HUES6 (cell line): Measurements from ENCODE around the gene C17orf58.

Source experiments
- H3K27ac ChIP-seq: 2 replicates; pipeline ENCODE4 v1.7.0; 2013; ENCODE audit warnings: low read depth, mild to moderate bottlenecking, low read length, inconsistent platforms
- H3K27me3 ChIP-seq: 2 replicates; pipeline ENCODE4 v1.6.1; 2013; ENCODE audit warnings: low read length; ENCODE audit not compliant: control insufficient read depth, insufficient read depth
- H3K36me3 ChIP-seq: 2 replicates; pipeline ENCODE4 v1.6.1; 2013; ENCODE audit warnings: low read length; ENCODE audit not compliant: control insufficient read depth, insufficient read depth
- H3K4me1 ChIP-seq: 2 replicates; pipeline ENCODE4 v1.6.1; 2013; ENCODE audit warnings: low read length; ENCODE audit not compliant: control insufficient read depth, insufficient read depth
- H3K4me3 ChIP-seq: 2 replicates; pipeline ENCODE4 v1.5.1; 2013; ENCODE audit warnings: low read depth, low read length
- H3K9ac ChIP-seq: one replicate; pipeline ENCODE4 v1.6.1; 2013; ENCODE audit warnings: mild to moderate bottlenecking, low read length
- H3K9me3 ChIP-seq: 2 replicates; pipeline ENCODE4 v1.6.1; 2013; ENCODE audit warnings: low read depth, low read length; ENCODE audit not compliant: control insufficient read depth, insufficient read depth

C17orf58 gene

DNA sequence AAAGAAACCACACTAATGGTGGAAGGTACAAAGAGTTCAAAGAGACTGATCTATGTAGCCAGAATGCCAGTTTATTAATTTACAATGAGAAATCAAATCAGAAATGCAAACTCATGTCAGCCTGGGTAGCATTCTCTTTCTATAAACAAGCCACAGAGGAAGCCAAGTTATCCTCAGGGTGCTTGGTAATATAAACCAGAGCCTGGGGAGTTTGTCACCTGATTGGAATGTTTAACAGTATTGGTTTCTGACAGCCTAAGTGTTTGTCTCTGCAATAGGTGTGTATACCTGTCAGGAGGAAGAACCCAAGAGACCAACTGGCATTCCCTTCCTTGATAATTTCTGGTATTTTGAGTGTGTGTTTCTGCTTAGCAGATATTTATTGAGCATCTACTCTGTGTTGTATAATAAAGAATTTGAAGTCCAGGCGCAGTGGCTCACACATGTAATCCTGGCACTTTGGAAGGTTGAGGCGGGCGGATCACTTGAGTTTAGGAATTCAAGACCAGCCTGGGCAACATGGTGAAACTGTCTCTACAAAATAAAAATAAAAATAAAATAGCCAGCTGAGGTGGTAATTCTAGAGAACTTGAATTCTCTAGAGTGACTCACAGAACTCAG is 3.1 kb upstream of the C17orf58 start:
- no peaks in the 10 kb centered on the region for H3K36me3 ChIP-seq
- H3K4me1 ChIP-seq, result peaks cover 8% of the 10 kb centered on the region
- no peak overlapping the region for H3K9ac ChIP-seq
- H3K4me3 ChIP-seq, result no peak overlapping the region
- no peak overlapping the region for H3K27ac ChIP-seq
- H3K27me3 ChIP-seq, result peaks cover 26% of the 10 kb centered on the region
- no peaks in the 10 kb centered on the region for H3K9me3 ChIP-seq

DNA sequence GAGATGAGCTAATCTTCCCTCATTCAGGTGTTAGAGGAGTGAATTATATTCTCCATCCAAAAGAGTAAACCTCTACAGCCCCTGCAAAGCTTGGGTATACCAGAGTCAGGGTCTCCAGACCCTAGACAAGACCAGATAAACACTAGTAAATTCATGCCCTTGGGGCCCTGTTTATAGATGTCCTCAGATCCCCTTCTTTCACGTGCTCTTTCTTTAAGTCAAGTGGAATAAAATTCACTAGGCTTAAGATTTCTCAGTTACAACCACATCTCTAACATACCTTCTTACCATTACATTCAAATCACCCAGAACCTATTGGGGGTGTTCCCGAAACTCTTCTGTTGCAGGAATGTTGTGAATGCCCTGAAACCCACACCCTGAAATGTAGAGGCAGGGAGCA is 2.2 kb upstream of the C17orf58 start:
- Histone ChIP-seq H3K4me3 (no peak overlapping the region), H3K9ac (no peak overlapping the region), H3K4me1 (peaks cover 8% of the 10 kb centered on the region), H3K36me3 (no peaks in the 10 kb centered on the region), H3K27ac (no peak overlapping the region), H3K27me3 (peaks cover 26% of the 10 kb centered on the region), H3K9me3 (no peaks in the 10 kb centered on the region)

DNA sequence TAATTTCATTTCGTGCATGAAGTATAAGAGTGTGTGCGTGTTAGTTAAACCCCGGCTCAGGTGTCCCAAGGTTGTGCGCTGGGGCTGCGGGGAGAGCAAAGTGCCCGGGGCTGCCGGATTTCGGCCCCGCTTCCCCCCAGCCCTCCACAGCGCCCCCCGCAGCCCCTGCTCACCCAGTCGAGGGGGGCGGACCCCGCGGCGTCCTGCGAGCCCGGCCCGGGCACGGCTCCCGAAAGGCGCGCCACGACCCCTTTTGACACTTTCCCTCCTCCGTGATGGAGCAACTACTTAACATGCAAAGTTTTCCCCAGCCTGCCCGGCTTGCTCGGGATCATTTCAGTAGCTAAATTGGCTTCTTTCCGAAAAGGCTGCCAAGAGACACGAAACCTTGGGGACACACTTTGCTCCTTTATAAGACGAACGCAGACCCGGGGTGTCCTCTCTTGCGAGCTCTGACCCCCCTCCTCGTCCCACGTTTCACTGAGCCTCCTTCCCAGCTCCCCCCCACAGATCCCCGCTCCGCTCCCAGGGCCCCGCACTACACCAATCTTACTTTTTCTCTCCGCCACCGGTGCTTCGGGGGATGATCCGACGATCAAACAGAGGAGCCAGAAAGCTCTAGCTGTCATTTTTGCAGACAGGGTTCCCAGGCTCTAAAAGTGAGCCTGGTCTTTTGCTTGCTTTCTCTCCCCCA is 552 bp downstream of the C17orf58 start:
- Histone ChIP-seq H3K9ac (peak overlapping the region; percentile 42), H3K27me3 (peaks cover 26% of the 10 kb centered on the region), H3K27ac (no peak overlapping the region), H3K36me3 (no peaks in the 10 kb centered on the region; the same call in 1 of the 2 replicates), H3K9me3 (no peaks in the 10 kb centered on the region), H3K4me3 (peak overlapping the region; percentile 94), H3K4me1 (peaks cover 18% of the 10 kb centered on the region)

DNA sequence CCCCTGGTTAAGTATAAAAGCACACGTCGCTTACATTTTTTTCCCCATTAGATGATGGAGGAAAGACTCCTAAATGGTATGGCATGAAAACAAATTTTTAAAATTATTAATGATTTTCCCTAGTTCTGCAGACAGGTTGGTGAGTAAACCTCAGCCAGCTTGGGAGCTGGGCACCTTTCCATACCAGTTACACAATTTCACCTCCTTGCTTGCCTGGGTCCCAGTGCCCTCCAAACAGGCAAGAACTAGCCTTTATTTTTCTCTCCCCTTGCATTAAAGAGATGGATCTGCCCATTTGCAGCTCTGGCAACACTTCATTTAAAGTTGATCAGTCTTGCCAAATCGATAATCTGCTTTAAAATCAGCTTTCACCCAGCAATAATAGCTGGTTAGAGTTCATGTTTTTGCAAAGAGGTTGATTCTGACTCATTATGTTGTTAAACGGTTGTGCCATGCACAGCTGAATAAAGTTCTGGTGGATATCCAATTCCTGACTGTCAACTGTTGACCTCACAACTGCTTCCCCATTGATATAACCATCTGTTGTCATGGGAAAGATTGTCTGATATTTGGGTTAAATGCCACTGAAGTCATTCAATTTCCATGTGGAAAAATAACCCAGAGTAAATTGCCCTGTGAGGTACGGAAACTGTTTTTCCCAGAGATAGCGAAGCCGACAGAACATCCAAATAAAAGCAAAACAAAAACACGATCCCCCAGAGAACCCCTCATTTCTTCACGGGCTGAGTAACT is 1.3 kb downstream of the C17orf58 start:
- H3K4me1 ChIP-seq, result peaks cover 18% of the 10 kb centered on the region
- no peak overlapping the region for H3K27ac ChIP-seq
- no peaks in the 10 kb centered on the region for H3K9me3 ChIP-seq
- no peaks in the 10 kb centered on the region; the same call in 1 of the 2 replicates for H3K36me3 ChIP-seq
- H3K9ac ChIP-seq, result no peak overlapping the region
- peak overlapping the region; percentile 94 for H3K4me3 ChIP-seq
- H3K27me3 ChIP-seq, result peaks cover 26% of the 10 kb centered on the region

DNA sequence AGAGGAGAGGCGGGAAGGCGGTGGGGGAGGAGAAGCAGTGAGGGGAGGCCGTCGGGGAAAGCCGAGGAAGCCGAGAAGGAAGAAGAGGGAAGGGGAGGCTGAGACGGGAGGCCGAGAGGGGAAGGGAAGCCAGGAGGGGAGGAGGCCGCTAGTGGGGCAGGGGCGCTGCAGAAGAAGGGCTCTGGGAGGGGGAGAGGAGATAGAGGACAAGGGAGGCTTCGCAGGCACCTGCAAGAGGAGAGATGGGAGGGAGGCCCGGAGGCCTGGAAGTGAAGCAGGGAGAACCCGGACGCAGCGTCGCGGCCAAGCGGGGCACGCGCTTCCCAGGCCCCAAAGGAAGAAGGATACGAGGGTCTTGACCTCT is 2.3 kb downstream of the C17orf58 start:
- H3K36me3 ChIP-seq, result no peaks in the 10 kb centered on the region; the same call in 1 of the 2 replicates
- no peaks in the 10 kb centered on the region for H3K9me3 ChIP-seq
- H3K27me3 ChIP-seq, result peaks cover 26% of the 10 kb centered on the region
- peak overlapping the region; percentile 97 for H3K4me3 ChIP-seq
- H3K4me1 ChIP-seq, result peaks cover 18% of the 10 kb centered on the region
- 0 out of 2 replicates have a peak overlapping the region, but pooled peaks have one; percentile 25 for H3K27ac ChIP-seq
- H3K9ac ChIP-seq, result peak overlapping the region; percentile 84

DNA sequence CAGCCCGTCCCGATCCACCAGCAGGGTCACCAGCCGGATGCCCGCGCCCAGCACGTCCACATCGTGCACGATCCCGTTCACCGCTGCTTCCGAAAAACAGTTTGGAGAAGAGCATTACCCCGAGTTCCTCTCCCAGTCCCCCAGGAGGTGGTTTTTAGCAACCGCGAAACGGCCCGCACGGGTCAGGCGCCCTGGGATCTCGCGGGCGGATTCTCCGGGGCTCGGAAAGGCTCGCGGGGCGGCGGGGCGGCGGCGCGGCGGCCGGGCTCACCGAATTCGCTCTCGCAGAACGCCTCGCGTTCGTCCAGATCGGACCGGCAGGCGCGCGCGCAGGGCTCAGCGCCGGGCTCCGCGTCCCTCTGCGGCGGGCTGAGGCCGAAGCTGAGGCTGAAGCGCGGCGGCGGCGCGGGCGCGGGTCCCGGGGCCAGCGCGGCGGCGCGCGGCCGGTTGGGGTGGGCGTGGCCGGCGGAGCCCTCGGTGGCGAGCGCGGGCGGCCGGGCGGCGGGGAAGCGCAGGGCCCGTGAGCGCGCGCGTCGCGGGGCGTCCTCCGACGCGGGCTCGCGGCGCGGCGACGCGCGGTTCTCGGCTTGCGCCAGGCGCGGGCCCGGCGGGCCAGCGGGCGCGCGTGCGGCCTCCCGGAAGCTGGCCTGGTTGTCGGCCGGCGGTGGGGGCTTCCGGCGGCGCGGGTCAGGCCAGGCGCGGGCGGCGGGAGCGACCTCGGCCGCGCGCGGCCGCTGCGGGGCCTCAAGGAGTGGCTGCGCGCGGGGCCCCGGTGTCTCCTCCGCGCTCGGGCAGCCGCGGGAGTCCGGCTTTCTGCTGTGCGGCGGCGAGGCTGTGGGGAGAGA is 2.9 kb downstream of the C17orf58 start:
- Histone ChIP-seq H3K4me3 (peak overlapping the region; percentile 97), H3K9me3 (no peaks in the 10 kb centered on the region), H3K27me3 (peaks cover 23% of the 10 kb centered on the region), H3K9ac (peak overlapping the region; percentile 87), H3K36me3 (no peaks in the 10 kb centered on the region; the same call in 1 of the 2 replicates), H3K4me1 (peaks cover 18% of the 10 kb centered on the region), H3K27ac (peak overlapping the region; percentile 86)

DNA sequence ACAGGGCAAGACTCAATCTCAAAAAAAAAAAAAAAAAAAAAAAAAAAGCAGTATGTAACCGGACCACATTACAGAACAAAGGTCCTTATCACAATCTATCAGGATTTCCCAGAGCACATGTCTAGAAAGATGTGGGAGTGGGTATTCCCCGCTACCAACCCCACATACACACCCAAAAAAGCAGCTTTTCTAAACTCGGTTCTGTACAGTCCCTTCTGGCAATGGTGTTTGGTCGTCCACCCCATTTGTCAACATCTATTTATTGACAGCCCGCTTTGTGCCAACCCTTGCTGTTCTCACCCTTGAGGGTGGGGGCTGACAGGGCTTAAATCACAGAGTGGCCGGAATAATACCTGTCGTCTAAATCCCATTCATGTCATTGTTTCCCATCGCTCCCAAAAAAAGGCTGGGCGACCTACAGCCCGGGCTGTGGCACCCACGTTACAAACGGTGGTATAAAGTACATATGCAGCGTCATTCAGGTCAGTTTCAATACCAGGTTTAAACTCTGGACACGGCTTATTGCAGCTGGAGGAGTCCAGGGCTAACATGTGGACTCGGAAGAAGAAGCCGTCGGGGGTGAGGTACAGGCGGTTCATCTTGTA is 3.6 kb downstream of the C17orf58 start:
- Histone ChIP-seq H3K9me3 (no peaks in the 10 kb centered on the region), H3K27ac (no peak overlapping the region), H3K4me1 (peaks cover 18% of the 10 kb centered on the region), H3K4me3 (peak overlapping the region; percentile 75), H3K36me3 (no peaks in the 10 kb centered on the region; the same call in 1 of the 2 replicates), H3K9ac (peak overlapping the region; percentile 87), H3K27me3 (peaks cover 23% of the 10 kb centered on the region)

DNA sequence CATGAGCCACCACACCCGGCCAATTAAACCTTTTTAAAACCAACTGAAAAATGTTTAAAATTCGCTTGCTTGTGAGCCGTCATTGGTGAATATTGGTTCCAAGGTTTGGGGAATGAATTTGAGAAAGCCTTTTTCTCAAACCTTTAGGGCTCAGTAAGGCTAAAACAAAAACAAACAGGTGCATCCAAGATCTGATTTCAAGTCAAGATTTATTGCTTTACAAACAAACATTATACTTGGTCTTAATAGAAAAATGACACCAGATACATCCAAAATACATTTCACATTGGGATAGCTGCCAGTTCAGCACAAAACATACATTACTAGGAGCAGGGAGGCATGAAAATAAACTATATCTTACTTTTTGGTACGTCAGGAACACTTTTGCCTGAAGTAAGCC is 5.4 kb downstream of the C17orf58 start:
- peaks cover 14% of the 10 kb centered on the region for H3K27me3 ChIP-seq
- H3K9me3 ChIP-seq, result no peaks in the 10 kb centered on the region
- H3K36me3 ChIP-seq, result no peaks in the 10 kb centered on the region; the same call in 1 of the 2 replicates
- no peak overlapping the region for H3K9ac ChIP-seq
- no peak overlapping the region for H3K27ac ChIP-seq
- H3K4me3 ChIP-seq, result no peak overlapping the region
- H3K4me1 ChIP-seq, result peaks cover 18% of the 10 kb centered on the region

DNA sequence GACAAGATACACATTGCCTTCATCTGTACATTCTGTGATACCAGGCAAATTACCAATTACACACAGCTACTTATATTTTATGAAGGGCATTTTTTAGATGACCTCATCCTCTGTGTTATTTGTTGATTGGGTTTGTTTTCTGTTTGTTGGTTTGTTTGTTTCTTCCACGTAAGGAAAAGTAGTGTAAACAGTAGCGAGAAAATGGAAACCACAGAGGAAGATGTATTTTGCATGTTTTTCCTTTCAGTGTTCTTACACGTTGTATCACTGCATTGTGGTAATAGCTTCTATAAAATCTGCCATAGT is 12.9 kb downstream of the C17orf58 start:
- Histone ChIP-seq H3K4me1 (no peaks in the 10 kb centered on the region), H3K9me3 (no peaks in the 10 kb centered on the region), H3K36me3 (peaks cover 6% of the 10 kb centered on the region; the same call in 1 of the 2 replicates), H3K27me3 (no peaks in the 10 kb centered on the region), H3K27ac (no peak overlapping the region), H3K4me3 (no peak overlapping the region), H3K9ac (no peak overlapping the region)

DNA sequence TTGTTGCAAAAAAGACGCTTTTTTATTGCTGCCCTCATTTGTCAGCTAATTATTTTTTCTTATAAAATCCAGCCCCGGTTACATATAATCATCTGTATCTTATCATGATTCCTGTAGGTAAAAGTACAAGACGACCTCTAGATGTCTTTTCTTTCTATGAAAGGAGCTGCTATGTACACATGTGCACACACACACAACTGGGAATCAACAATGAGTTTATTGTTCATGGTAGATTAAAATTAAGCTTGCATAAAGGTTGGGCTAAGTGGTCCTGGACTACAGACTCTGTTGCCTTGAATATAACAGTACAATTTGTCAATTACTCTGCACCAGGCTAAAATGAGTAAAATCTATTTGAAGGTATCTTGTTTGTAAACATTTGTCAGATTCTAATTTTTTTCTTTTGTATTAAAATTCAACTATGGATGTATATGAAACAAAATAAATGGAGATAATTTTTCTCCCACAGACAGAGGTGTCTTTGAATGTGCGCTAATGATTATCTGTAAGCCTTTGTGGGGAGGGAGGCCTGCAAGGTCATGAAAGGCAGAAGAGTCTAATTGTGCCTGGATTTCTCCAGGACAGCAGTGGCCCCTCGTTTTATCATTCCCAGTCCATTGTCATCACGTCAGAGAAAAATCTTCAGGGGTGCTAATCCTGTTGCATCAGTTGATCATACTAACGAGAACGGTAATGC is 13.4 kb downstream of the C17orf58 start:
- Histone ChIP-seq H3K9me3 (no peaks in the 10 kb centered on the region), H3K27me3 (no peaks in the 10 kb centered on the region), H3K4me3 (no peak overlapping the region), H3K9ac (no peak overlapping the region), H3K36me3 (peaks cover 6% of the 10 kb centered on the region; the same call in 1 of the 2 replicates), H3K27ac (no peak overlapping the region), H3K4me1 (no peaks in the 10 kb centered on the region)
